ENCODE data around the gene EMSY. TPM values are rescaled to one million over a fixed set of nuclear protein-coding genes. Genes with fewer than 3 reads are reported as not detected.

EMSY gene
- total and polyA plus RNA-seq, 2 donors (not counting 3 experiments of a cell fraction or from before 2014, with no cell fraction given): 18.3 to 25.7 TPM

- H3K27me3 ChIP-seq (ENCODE audit: control insufficient read depth in 2 of 2, insufficient read depth in 2 of 2, low read length in 2 of 2): no peaks in the 10 kb centered on the region
- no peak overlapping the region for H3K27ac ChIP-seq (ENCODE audit: insufficient read depth, low read depth, low read length)
- intact Hi-C loops (cut with micrococcal nuclease) (no loop called here), dilution Hi-C loops (cut with MboI; ENCODE audit: extremely low pct_ligation_motif_present, low sequenced_read_pairs) (no loop called here)
- no peak overlapping the region for H3K9ac ChIP-seq (replicated peaks; ENCODE audit: extremely low read depth, insufficient read depth, low read length)
- BruUV-seq (replicated peaks): no TSS peak
- H3K9me1 ChIP-seq (replicated peaks; ENCODE audit: control insufficient read depth, extremely low read depth, insufficient read depth, low read length): no peaks in the 10 kb centered on the region
- no peak overlapping the region for H2AFZ ChIP-seq (ENCODE audit: low read depth, low read length)
- no peaks in the 10 kb centered on the region for H3K4me1 ChIP-seq (ENCODE audit: control insufficient read depth, extremely low read depth, insufficient read depth, low read length)
- H4K20me1 ChIP-seq (replicated peaks; ENCODE audit: control insufficient read depth, extremely low read depth, insufficient read depth, low read length): peaks cover 2% of the 10 kb centered on the region
- ChIA-PET POLR2A (no interaction called here), CTCF (interaction anchor here (1.6 kb wide), 1 partner anchor 218 kb away, joined by 3 read pairs; no protein-coding TSS in a partner anchor)
- TF ChIP-seq MYC (IDR thresholded peaks at IDR 0.05; ENCODE audit: low read depth, low read length): no peak
- no peak for TF ChIP-seq CTCF (IDR thresholded peaks at IDR 0.05; ENCODE audit: extremely low read depth in 1 of 2, insufficient read depth in 1 of 2, low read depth in 1 of 2, low read length in 2 of 2)
- no peak for TF ChIP-seq EZH2 (IDR thresholded peaks at IDR 0.05; ENCODE audit: borderline replicate concordance, low read depth, low read length, severe bottlenecking)
- TF ChIP-seq FOS (IDR thresholded peaks at IDR 0.05; ENCODE audit: borderline replicate concordance, insufficient read depth, low read length): no peak
- TF ChIP-seq, protein P1, sequence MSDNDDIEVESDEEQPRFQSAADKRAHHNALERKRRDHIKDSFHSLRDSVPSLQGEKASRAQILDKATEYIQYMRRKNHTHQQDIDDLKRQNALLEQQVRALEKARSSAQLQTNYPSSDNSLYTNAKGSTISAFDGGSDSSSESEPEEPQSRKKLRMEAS (IDR thresholded peaks at IDR 0.05; ENCODE audit: insufficient read depth, insufficient read length): no peak
- TF ChIP-seq GATA2 (IDR thresholded peaks at IDR 0.05; ENCODE audit: insufficient read depth, insufficient read length, low read depth, low read length): no peak
- no peak for TF ChIP-seq POLR2A (IDR thresholded peaks at IDR 0.05; ENCODE audit: low read depth, low read length)
- TF ChIP-seq POLR2AphosphoS5 (IDR thresholded peaks at IDR 0.05; ENCODE audit: insufficient read depth, low read depth, low read length): no peak
- no peak for TF ChIP-seq JUN (IDR thresholded peaks at IDR 0.05; ENCODE audit: borderline replicate concordance, insufficient read depth, insufficient read length, low read depth)
- peaks cover 3 to 10% of the 10 kb centered on the region in 2 experiments for H3K36me3 ChIP-seq (ENCODE audit: control insufficient read depth in 2 of 2, extremely low read depth in 1 of 2, insufficient read depth in 2 of 2, low read length in 2 of 2)
- H3K4me2 ChIP-seq (ENCODE audit: insufficient read depth, low read length): no peak overlapping the region
- no peaks in the 10 kb centered on the region for H3K79me2 ChIP-seq (ENCODE audit: control insufficient read depth, insufficient read depth, low read length)
- no peak overlapping the region for H3K4me3 ChIP-seq (replicated peaks in 1 of 3; ENCODE audit: insufficient read depth in 1 of 3, low read depth in 1 of 3, low read length in 3 of 3)
- FAIRE-seq: no peak
- H3K9me3 ChIP-seq (replicated peaks; ENCODE audit: control insufficient read depth, insufficient read depth, low read length): no peaks in the 10 kb centered on the region
- no peak for DNase-seq (ENCODE audit: low read depth, low spot score)
Observed at GRCh38 chr11:76462317-76462716, 17.5 kb downstream of the EMSY start.

Measured in endothelial cell of umbilical vein (primary cell).